ENCODE measurements around the gene CLCN2. TPM values are rescaled to one million over a fixed set of nuclear protein-coding genes. Genes with fewer than 3 reads are reported as not detected.

CLCN2 gene
- total RNA-seq, 1 experiment from 2014 or later: 4.5 TPM

DNA sequence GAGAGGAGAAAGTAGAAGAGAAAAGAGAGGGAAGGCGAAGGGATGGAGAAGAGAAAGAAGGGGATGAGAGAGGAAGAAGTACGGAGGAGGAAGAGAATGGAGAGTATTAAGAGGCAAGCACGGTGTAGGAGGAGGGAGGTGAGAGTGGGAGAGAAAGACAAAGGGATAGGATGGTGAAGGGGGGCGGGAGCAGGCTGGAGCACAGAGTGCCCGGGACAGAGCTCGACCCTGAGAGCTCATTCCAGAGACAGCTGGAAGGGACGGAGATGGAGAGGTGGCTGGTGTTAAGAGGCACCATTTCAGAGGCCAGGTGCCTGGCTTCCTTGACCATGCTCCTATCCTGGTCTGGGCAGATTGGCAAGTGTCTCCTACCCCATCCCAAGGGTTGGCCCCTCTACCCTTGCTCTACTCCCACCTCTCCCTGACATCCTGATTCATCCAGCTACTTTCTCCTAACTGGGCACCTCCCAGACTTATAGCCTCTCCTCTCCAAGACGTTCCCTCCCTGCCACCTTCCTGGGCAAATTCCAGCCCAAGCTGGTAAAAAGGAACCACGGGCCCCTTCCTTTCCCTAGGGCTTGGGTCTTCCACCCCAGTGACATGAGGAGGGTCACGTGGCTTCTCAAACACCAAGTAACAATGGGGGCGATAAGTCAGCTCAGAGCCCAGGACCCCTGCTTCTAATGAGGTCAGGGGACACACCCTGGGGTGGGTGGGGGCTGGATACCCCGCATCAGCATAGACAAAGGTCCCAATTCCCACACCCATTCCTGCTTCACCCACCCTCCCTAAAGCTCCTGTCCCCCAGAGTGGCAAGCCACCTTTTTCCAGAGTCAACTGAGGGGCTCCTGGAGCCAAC lies 1.1 kb downstream of the CLCN2 start:
- no peak for DNase-seq (ENCODE audit: unreplicated experiment)
- CTCF ChIA-PET: interaction anchor here (0.5 to 1.9 kb wide), 2 partner anchors 11 to 406 kb away, joined by 3 to 7 read pairs; no protein-coding TSS in a partner anchor
- peak overlapping the region; percentile 93 for H3K4me3 Mint-ChIP-seq (ENCODE audit: unreplicated experiment)
- H3K36me3 Mint-ChIP-seq (ENCODE audit: insufficient read depth, unreplicated experiment): peaks cover 17% of the 10 kb centered on the region
- H3K27me3 Mint-ChIP-seq (ENCODE audit: insufficient read depth, unreplicated experiment): no peaks in the 10 kb centered on the region
- H3K27ac Mint-ChIP-seq (ENCODE audit: low read depth, unreplicated experiment): peak overlapping the region; percentile 39
- TF ChIP-seq, protein P1, sequence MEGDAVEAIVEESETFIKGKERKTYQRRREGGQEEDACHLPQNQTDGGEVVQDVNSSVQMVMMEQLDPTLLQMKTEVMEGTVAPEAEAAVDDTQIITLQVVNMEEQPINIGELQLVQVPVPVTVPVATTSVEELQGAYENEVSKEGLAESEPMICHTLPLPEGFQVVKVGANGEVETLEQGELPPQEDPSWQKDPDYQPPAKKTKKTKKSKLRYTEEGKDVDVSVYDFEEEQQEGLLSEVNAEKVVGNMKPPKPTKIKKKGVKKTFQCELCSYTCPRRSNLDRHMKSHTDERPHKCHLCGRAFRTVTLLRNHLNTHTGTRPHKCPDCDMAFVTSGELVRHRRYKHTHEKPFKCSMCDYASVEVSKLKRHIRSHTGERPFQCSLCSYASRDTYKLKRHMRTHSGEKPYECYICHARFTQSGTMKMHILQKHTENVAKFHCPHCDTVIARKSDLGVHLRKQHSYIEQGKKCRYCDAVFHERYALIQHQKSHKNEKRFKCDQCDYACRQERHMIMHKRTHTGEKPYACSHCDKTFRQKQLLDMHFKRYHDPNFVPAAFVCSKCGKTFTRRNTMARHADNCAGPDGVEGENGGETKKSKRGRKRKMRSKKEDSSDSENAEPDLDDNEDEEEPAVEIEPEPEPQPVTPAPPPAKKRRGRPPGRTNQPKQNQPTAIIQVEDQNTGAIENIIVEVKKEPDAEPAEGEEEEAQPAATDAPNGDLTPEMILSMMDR (IDR thresholded peaks at IDR 0.05; ENCODE audit: unreplicated experiment): no peak
- BruUV-seq (replicated peaks): no TSS peak
- intact Hi-C loops (cut with micrococcal nuclease): no loop called here
- POLR2A ChIA-PET: interaction anchor here (0.6 to 4.1 kb wide), 8 partner anchors 12 to 406 kb away, joined by 3 to 18 read pairs (median 4); no protein-coding TSS in a partner anchor
- H3K4me1 Mint-ChIP-seq (ENCODE audit: insufficient read depth, unreplicated experiment): peaks cover 26% of the 10 kb centered on the region
- no peaks in the 10 kb centered on the region for H3K9me3 Mint-ChIP-seq (ENCODE audit: unreplicated experiment)

DNA sequence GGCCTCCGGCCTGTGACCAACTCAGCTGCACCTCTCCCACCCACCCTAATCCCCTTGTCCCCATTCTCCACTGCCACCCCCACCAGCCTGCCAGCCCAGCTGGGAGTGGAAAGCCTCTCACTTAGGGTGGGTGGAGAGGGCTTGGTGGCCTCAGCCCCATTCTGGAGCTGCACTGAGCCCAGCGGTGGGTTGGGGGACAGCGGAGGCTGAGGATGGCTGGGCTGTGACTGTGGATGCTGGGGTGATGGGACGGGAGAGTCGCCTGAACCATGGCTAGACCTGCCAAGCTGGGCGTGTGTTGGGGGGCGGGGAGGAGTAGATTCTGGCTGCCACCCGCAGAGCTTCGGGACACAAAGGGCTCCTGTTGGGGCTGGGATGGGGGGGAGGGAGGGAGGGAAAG lies 1.8 kb downstream of the CLCN2 start:
- ChIA-PET POLR2A (interaction anchor here (1.1 to 1.2 kb wide), 2 partner anchors 11 to 46 kb away, joined by 3 to 4 read pairs; no protein-coding TSS in a partner anchor), CTCF (interaction anchor here (0.5 to 1.9 kb wide), 4 partner anchors 12 to 1218 kb away, joined by 3 to 7 read pairs (median 3); no protein-coding TSS in a partner anchor)
- H3K4me3 Mint-ChIP-seq (ENCODE audit: unreplicated experiment): peak overlapping the region; percentile 93
- DNase-seq (ENCODE audit: unreplicated experiment): no peak
- TF ChIP-seq, protein P1 (IDR thresholded peaks at IDR 0.05; ENCODE audit: unreplicated experiment): no peak
- BruUV-seq (replicated peaks): no TSS peak
- no peaks in the 10 kb centered on the region for H3K9me3 Mint-ChIP-seq (ENCODE audit: unreplicated experiment)
- H3K4me1 Mint-ChIP-seq (ENCODE audit: insufficient read depth, unreplicated experiment): peaks cover 19% of the 10 kb centered on the region
- H3K36me3 Mint-ChIP-seq (ENCODE audit: insufficient read depth, unreplicated experiment): peaks cover 10% of the 10 kb centered on the region
- no peaks in the 10 kb centered on the region for H3K27me3 Mint-ChIP-seq (ENCODE audit: insufficient read depth, unreplicated experiment)
- H3K27ac Mint-ChIP-seq (ENCODE audit: low read depth, unreplicated experiment): no peak overlapping the region
- intact Hi-C loops (cut with micrococcal nuclease): no loop called here

DNA sequence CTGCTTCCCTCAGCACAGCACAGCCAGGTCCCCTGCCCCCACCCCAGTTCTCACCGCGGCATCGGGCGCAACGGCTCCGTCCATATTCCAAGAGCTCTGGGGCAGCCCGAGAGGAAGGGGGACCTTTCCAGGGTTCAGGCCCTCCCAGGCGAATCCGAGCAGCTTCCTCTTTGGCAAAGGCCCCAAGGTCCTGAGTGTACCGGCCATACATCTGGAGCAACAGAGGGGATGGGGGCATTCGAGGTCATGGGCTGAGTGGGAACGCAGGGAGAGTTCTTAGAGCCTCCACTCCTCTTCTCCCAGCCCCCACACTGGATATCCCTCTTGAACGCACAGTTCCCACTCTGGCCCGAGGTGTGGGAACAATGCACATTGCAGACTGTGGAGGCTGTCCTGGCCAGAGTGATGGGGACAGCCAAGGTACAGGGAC lies 2.5 kb downstream of the CLCN2 start:
- no peaks in the 10 kb centered on the region for H3K9me3 Mint-ChIP-seq (ENCODE audit: unreplicated experiment)
- no peak overlapping the region for H3K4me3 Mint-ChIP-seq (ENCODE audit: unreplicated experiment)
- no peak for DNase-seq (ENCODE audit: unreplicated experiment)
- ChIA-PET CTCF (interaction anchor here (1.5 to 1.9 kb wide), 2 partner anchors 11 to 13 kb away, joined by 3 to 7 read pairs; no protein-coding TSS in a partner anchor), POLR2A (no interaction called here)
- no TSS peak for BruUV-seq (replicated peaks)
- peaks cover 15% of the 10 kb centered on the region for H3K4me1 Mint-ChIP-seq (ENCODE audit: insufficient read depth, unreplicated experiment)
- intact Hi-C loops (cut with micrococcal nuclease): no loop called here
- H3K36me3 Mint-ChIP-seq (ENCODE audit: insufficient read depth, unreplicated experiment): peaks cover 6% of the 10 kb centered on the region
- TF ChIP-seq, protein P1 (IDR thresholded peaks at IDR 0.05; ENCODE audit: unreplicated experiment): no peak
- no peak overlapping the region for H3K27ac Mint-ChIP-seq (ENCODE audit: low read depth, unreplicated experiment)
- H3K27me3 Mint-ChIP-seq (ENCODE audit: insufficient read depth, unreplicated experiment): no peaks in the 10 kb centered on the region

DNA sequence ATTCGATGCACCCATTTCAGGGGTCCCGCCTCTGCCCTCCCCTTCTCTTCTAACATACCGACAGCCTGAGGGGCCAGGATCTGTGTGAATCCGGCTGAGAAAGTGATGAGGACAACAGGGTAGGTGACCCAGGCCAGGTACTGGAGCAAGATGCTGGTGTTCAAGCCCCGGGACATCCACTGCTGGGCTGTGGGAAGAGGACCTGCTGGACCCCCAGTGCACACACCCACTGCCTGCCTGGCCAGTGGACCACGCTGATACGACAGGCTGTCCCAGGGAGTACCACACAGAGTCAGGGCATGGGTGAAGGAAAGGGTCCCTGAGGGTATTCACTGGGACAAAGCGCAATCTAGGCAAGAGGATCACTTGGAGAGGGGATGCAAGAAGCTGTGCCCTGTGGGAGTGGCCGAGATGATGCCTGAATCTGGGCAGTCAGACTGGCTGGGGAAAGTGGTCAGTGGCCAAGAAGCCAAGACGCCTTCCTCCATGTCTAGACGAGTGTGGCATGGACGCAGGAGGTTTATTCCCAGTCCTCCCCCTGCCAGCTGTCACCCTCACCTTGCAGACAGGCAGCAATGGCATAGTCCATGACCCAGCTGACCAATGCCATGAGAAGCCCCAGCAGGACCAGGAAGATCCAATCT lies 3.2 kb downstream of the CLCN2 start:
- no peaks in the 10 kb centered on the region for H3K36me3 Mint-ChIP-seq (ENCODE audit: insufficient read depth, unreplicated experiment)
- peaks cover 15% of the 10 kb centered on the region for H3K4me1 Mint-ChIP-seq (ENCODE audit: insufficient read depth, unreplicated experiment)
- POLR2A ChIA-PET: no interaction called here
- no peak for DNase-seq (ENCODE audit: unreplicated experiment)
- no peaks in the 10 kb centered on the region for H3K9me3 Mint-ChIP-seq (ENCODE audit: unreplicated experiment)
- no peaks in the 10 kb centered on the region for H3K27me3 Mint-ChIP-seq (ENCODE audit: insufficient read depth, unreplicated experiment)
- BruUV-seq (replicated peaks): no TSS peak
- CTCF ChIA-PET: interaction anchor here (0.8 to 1.9 kb wide), 3 partner anchors 10 to 13 kb away, joined by 3 to 7 read pairs (median 3); no protein-coding TSS in a partner anchor
- H3K27ac Mint-ChIP-seq (ENCODE audit: low read depth, unreplicated experiment): no peak overlapping the region
- no peak overlapping the region for H3K4me3 Mint-ChIP-seq (ENCODE audit: unreplicated experiment)
- TF ChIP-seq, protein P1 (IDR thresholded peaks at IDR 0.05; ENCODE audit: unreplicated experiment): no peak
- intact Hi-C loops (cut with micrococcal nuclease): no loop called here
